Pancreas (tissue), 10 donors: ENCODE data around the gene TRIM17. TPM values are rescaled to one million over a fixed set of nuclear protein-coding genes. Genes with fewer than 3 reads are reported as not detected.

ENCODE experiments used
- ATAC-seq, 4 donors: fragments of 200-7000 bp; cut with Tn5 transposase; one replicate each; pipeline versions ENCODE4 v1.8.0 to v1.9.1; 2020; ENCODE audit warnings: mild to moderate bottlenecking in 4 of 4, moderate library complexity in 4 of 4
- DNase-seq, 6 donors: peaks; one replicate each; pipeline ENCODE4 v3.0.0-alpha.2; 2020
- FAIRE-seq: peaks from 2 replicates; lab custom pipeline; 2012; peaks lifted over from hg19 to GRCh38; lab: Jason Lieb, UNC
- H3K27ac ChIP-seq, 4 donors: fragments of 200-600 bp; sonication (generic); 1 replicate in 3 of 4; 2 replicates in 1 of 4; pipeline versions ENCODE4 v1.5.0 to v1.8.0; 2020
- H3K27me3 ChIP-seq, 4 donors: fragments of 200-600 bp; one replicate each; pipeline ENCODE4 v1.8.0; 2021
- H3K36me3 ChIP-seq, 3 donors: fragments of 200-600 bp; sonication (generic) in 1 of 3; one replicate each; pipeline versions ENCODE4 v1.5.0 to v1.8.0; 2020 to 2021
- H3K4me1 ChIP-seq, 3 donors: fragments of 200-600 bp; one replicate each; pipeline ENCODE4 v1.8.0; 2021
- H3K4me3 ChIP-seq, 4 donors: fragments of 200-600 bp; sonication (generic) in 2 of 4; one replicate each; pipeline versions ENCODE4 v1.5.0 to v1.8.0; 2020 to 2021
- H3K9me3 ChIP-seq, 4 donors: fragments of 200-600 bp; one replicate each; pipeline ENCODE4 v1.8.0; 2021
- WGBS, 2 donors: extraction: QIAGEN DNeasy Blood & Tissue Kit; methylation state at CpG; one replicate each; pipeline ENCODE4 v1.1.7; 2013; 5-methylcytosine and 5-hydroxymethylcytosine counted together
- intact Hi-C, 3 donors: fragments of 100-400 bp; cut with DNase I; formaldehyde crosslinking; loops; one replicate each; pipeline versions ENCODE4 v1.11.1 to v1.14.2; 2022
- polyA plus RNA-seq, 2 donors: library from polyadenylated mRNA; stranded (reverse); fragments of 200-250 nt; gene quantifications; one replicate each; pipeline ENCODE4 v1.2.3, GENCODE V29; 2013
- total RNA-seq, 6 donors: library from RNA; stranded (reverse); fragmentation: NEBNext Ultra II Directional in 4 of 6; extraction: Animal tissue kit (Norgen Biotek cat#: 25700) in 4 of 6; gene quantifications; one replicate each; pipeline versions ENCODE4 v1.2.1 to v1.2.4, GENCODE V29; 2021 to 2023
- TF ChIP-seq, protein P1 (sequence below), 4 donors: fragments of 200-600 bp; sonication (generic) in 3 of 4; IDR thresholded peaks; one replicate each; pipeline versions ENCODE4 v1.5.0 to v1.8.0; 2021; ENCODE audit warnings: antibody characterized with exemption in 4 of 4
- donor health status: healthy with polysubstance abuse.
- donor health status: DM: no; HTN: no; CAD: no; lungs with moderate emphysema.
- donor health status: DM: no; HTN: no; CAD: no.
- donor health status: control.
- donor health status: control.
- donor health status: Bipolar disorder and iron deficiency.
- donor health status: DM: yes; HTN: yes; CAD: no.
- donor health status: DM: no; HTN: no; CAD: no.
- donor health status: DM: no; HTN: no; CAD: no.
- donor health status: DM: yes; HTN: yes; CAD: no.

The TRIM17 gene
- total and polyA plus RNA-seq, 8 donors: 0.14 to 2.4 (median 0.38) TPM; not detected in 1

DNA sequence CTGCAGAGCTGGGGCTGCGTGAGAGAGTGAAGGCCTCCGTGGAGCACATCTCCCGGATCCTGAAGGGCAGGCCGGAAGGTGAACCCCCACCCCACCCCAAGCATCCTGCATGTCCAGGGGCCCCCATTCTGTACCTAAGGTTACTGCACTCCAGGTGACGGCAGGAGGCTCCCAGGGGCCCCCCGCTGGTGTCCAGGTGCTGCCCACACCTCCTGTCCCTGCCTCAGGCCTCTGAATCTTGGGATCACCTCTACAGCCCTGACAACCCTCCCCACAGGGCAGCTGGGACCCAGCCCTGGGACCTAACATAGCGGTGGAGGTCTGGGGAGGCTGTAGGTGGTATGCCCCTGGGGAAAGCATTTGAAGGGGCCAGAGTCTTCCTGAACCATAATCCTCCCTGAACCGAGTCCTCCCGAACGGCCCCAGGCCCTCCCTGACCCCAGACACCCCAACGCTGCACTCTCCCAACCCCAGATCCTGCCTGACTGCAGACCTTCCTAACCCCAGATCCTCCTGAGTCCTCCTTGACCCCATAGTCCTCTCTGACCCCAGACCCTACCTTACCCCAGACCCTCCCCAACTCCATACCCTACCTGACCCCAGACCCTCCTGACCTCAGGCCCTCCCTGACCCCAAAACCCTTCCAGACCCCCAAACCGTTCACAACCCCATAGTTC, 43.5 kb downstream of the TRIM17 start:
- no peak overlapping the region for H3K4me3 ChIP-seq
- DNase-seq (peak in 3 of 6 donors; percentile 4 to 53 (median 46)), FAIRE-seq (no peak), ATAC-seq (no peak)
- intact Hi-C loops: no loop called here
- no peaks in the 10 kb centered on the region for H3K9me3 ChIP-seq
- H3K36me3 ChIP-seq: no peaks in the 10 kb centered on the region
- no peaks in the 10 kb centered on the region for H3K4me1 ChIP-seq
- whole genome bisulfite sequencing, 2 donors: 61 to 69% methylated on average over 8 to 12 of the region's 12 CpGs
- no peak overlapping the region for H3K27ac ChIP-seq
- H3K27me3 ChIP-seq: no peaks in the 10 kb centered on the region
- TF ChIP-seq, protein P1, sequence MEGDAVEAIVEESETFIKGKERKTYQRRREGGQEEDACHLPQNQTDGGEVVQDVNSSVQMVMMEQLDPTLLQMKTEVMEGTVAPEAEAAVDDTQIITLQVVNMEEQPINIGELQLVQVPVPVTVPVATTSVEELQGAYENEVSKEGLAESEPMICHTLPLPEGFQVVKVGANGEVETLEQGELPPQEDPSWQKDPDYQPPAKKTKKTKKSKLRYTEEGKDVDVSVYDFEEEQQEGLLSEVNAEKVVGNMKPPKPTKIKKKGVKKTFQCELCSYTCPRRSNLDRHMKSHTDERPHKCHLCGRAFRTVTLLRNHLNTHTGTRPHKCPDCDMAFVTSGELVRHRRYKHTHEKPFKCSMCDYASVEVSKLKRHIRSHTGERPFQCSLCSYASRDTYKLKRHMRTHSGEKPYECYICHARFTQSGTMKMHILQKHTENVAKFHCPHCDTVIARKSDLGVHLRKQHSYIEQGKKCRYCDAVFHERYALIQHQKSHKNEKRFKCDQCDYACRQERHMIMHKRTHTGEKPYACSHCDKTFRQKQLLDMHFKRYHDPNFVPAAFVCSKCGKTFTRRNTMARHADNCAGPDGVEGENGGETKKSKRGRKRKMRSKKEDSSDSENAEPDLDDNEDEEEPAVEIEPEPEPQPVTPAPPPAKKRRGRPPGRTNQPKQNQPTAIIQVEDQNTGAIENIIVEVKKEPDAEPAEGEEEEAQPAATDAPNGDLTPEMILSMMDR (IDR thresholded peaks at IDR 0.05): no peak

DNA sequence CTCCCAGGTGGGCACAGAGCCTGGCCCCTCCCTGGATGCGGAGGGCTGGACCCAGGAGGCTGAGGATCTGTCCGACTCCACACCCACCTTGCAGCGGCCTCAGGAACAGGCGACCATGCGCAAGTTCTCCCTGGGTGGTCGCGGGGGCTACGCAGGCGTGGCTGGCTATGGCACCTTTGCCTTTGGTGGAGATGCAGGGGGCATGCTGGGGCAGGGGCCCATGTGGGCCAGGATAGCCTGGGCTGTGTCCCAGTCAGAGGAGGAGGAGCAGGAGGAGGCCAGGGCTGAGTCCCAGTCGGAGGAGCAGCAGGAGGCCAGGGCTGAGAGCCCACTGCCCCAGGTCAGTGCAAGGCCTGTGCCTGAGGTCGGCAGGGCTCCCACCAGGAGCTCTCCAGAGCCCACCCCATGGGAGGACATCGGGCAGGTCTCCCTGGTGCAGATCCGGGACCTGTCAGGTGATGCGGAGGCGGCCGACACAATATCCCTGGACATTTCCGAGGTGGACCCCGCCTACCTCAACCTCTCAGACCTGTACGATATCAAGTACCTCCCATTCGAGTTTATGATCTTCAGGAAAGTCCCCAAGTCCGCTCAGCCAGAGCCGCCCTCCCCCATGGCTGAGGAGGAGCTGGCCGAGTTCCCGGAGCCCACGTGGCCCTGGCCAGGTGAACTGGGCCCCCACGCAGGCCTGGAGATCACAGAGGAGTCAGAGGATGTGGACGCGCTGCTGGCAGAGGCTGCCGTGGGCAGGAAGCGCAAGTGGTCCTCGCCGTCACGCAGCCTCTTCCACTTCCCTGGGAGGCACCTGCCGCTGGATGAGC, 44.3 kb downstream of the TRIM17 start:
- Histone ChIP-seq H3K36me3 (no peaks in the 10 kb centered on the region), H3K9me3 (no peaks in the 10 kb centered on the region), H3K4me1 (no peaks in the 10 kb centered on the region), H3K4me3 (no peak overlapping the region), H3K27ac (no peak overlapping the region), H3K27me3 (no peaks in the 10 kb centered on the region)
- ATAC-seq (peak; percentile 29 to 78 (median 50)), DNase-seq (peak; percentile 45 to 83 (median 56)), FAIRE-seq (no peak)
- intact Hi-C loops: no loop called here
- TF ChIP-seq, protein P1 (IDR thresholded peaks at IDR 0.05): no peak
- WGBS, 2 donors: 48 to 50% methylated on average over 32 to 34 of the region's 34 CpGs

DNA sequence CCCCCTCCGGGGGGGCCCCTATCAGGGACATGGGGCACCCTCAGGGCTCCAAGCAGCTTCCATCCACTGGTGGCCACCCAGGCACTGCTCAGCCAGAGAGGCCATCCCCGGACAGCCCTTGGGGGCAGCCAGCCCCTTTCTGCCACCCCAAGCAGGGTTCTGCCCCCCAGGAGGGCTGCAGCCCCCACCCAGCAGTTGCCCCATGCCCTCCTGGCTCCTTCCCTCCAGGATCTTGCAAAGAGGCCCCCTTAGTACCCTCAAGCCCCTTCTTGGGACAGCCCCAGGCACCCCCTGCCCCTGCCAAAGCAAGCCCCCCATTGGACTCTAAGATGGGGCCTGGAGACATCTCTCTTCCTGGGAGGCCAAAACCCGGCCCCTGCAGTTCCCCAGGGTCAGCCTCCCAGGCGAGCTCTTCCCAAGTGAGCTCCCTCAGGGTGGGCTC, 44.9 kb downstream of the TRIM17 start:
- no peak overlapping the region for H3K27ac ChIP-seq
- TF ChIP-seq, protein P1 (IDR thresholded peaks at IDR 0.05): no peak
- DNase-seq (peak in 2 of 6 donors; percentile 20 to 62), FAIRE-seq (no peak), ATAC-seq (no peak)
- 50 to 73% methylated on average over 4 of the region's 4 CpGs for WGBS, 2 donors
- no peaks in the 10 kb centered on the region for H3K27me3 ChIP-seq
- H3K9me3 ChIP-seq: no peaks in the 10 kb centered on the region
- intact Hi-C loops: no loop called here
- H3K4me1 ChIP-seq: no peaks in the 10 kb centered on the region
- no peak overlapping the region for H3K4me3 ChIP-seq
- no peaks in the 10 kb centered on the region for H3K36me3 ChIP-seq

DNA sequence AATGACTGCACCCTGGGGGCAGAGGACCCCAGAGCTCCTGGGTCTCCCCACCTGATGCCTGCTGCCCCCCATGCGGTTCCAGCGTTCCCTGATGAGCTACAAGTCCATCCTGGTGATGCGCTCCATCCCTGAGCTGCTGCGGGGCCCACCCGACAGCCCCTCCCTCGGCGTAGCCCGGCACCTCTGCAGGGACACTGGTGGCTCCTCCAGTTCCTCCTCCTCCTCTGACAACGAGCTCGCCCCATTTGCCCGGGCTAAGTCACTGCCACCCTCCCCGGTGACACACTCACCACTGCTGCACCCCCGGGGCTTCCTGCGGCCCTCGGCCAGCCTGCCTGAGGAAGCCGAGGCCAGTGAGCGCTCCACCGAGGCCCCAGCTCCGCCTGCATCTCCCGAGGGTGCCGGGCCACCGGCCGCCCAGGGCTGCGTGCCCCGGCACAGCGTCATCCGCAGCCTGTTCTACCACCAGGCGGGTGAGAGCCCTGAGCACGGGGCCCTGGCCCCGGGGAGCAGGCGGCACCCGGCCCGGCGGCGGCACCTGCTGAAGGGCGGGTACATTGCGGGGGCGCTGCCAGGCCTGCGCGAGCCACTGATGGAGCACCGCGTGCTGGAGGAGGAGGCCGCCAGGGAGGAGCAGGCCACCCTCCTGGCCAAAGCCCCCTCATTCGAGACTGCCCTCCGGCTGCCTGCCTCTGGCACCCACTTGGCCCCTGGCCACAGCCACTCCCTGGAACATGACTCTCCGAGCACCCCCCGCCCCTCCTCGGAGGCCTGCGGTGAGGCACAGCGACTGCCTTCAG, 45.5 kb downstream of the TRIM17 start:
- no peaks in the 10 kb centered on the region for H3K9me3 ChIP-seq
- H3K27me3 ChIP-seq: no peaks in the 10 kb centered on the region
- DNase-seq (peak in 3 of 6 donors; percentile 2 to 79 (median 37)), ATAC-seq (no peak), FAIRE-seq (no peak)
- intact Hi-C loops: no loop called here
- no peak overlapping the region for H3K27ac ChIP-seq
- 78 to 79% methylated on average over 36 to 50 of the region's 50 CpGs for WGBS, 2 donors
- H3K4me3 ChIP-seq: no peak overlapping the region
- H3K36me3 ChIP-seq: no peaks in the 10 kb centered on the region
- H3K4me1 ChIP-seq: no peaks in the 10 kb centered on the region
- TF ChIP-seq, protein P1 (IDR thresholded peaks at IDR 0.05): no peak
